Glomerular visceral epithelial cell (primary cell): ENCODE measurements around the gene TSSK3.
"Not testable (repeated sequence)": the region's sequence is repeated elsewhere in the genome, so short reads cannot be mapped to it uniquely, and the experiment has no call there.

ENCODE experiments used
- DNase-seq: peaks from one replicate; pipeline ENCODE4 v3.0.0-alpha.2; 2016; ENCODE audit errors: extremely low spot score

TSSK3 gene

GRCh38 chr1:32361674-32362473 is 465 bp upstream of the TSSK3 start:
- no peak for DNase-seq

- no peak for DNase-seq
Measured at GRCh38 chr1:32363713-32364112, 1.4 kb downstream of the TSSK3 start.

- DNase-seq = no peak
Measured at GRCh38 chr1:32364836-32365235, 2.5 kb downstream of the TSSK3 start.

GRCh38 chr1:32365445-32365844 is 3.1 kb downstream of the TSSK3 start:
- no peak for DNase-seq

GRCh38 chr1:32367912-32368635 is 5.7 kb downstream of the TSSK3 start:
- DNase-seq = no peak

GRCh38 chr1:32372149-32372756 is 9.9 kb downstream of the TSSK3 start:
- DNase-seq = no peak

- no peak for DNase-seq
Measured at GRCh38 chr1:32373996-32374592, 11.8 kb downstream of the TSSK3 start.

- no peak for DNase-seq
Measured at GRCh38 chr1:32376199-32376598, 13.9 kb downstream of the TSSK3 start.

GRCh38 chr1:32377541-32378220 is 15.3 kb downstream of the TSSK3 start:
- no peak for DNase-seq

GRCh38 chr1:32380057-32380456 is 17.7 kb downstream of the TSSK3 start:
- no peak for DNase-seq

GRCh38 chr1:32386676-32387392 is 24.5 kb downstream of the TSSK3 start:
- DNase-seq = no peak

- no peak for DNase-seq
Measured at GRCh38 chr1:32388641-32389040, 26.3 kb downstream of the TSSK3 start.

- no peak for DNase-seq
Measured at GRCh38 chr1:32390904-32391870, 28.8 kb downstream of the TSSK3 start.

GRCh38 chr1:32392325-32392724 is 30.0 kb downstream of the TSSK3 start:
- no peak for DNase-seq

- no peak for DNase-seq
Measured at GRCh38 chr1:32393136-32393535, 30.8 kb downstream of the TSSK3 start.

- peak; percentile 25 for DNase-seq
Measured at GRCh38 chr1:32393832-32394140, 31.4 kb downstream of the TSSK3 start.

- DNase-seq = peak; percentile 98
Measured at GRCh38 chr1:32394141-32394889, 32.0 kb downstream of the TSSK3 start, which contains the start of gene BSDC1. Gene BSDC1 (minus strand): TSS chr1:32394441. CDS start chr1:32394414, 27 bp downstream.

GRCh38 chr1:32394890-32395432 is 32.6 kb downstream of the TSSK3 start:
- DNase-seq = no peak

GRCh38 chr1:32396524-32396923 is 34.2 kb downstream of the TSSK3 start:
- not testable (repeated sequence) for DNase-seq
